Endothelial cell of umbilical vein (primary cell): Measurements from ENCODE around the gene CERS6. TPM values are rescaled to one million over a fixed set of nuclear protein-coding genes. Genes with fewer than 3 reads are reported as not detected.

ENCODE experiments used
- BruUV-seq: library from RNA; stranded (reverse); fragments of 400-500 nt; replicated peaks from 2 replicates; lab custom pipeline; 2021; lab: Mats Ljungman, UMichigan
- CTCF ChIA-PET: fragments of 300-600, 350-600 bp; sonication (Branson Sonifier 250); formaldehyde crosslinking; loops from one replicate; lab custom pipeline; 2021; ENCODE audit warnings: antibody characterized with exemption, inconsistent platforms; lab: Charles Lee
- POLR2A ChIA-PET: fragments of 300-600, 350-600 bp; sonication (Branson Sonifier 250); formaldehyde crosslinking; loops from one replicate; lab custom pipeline; 2021; ENCODE audit warnings: antibody characterized with exemption, inconsistent platforms; lab: Charles Lee
- DNase-seq: peaks from one replicate; pipeline ENCODE4 v3.0.0-alpha.2; 2011; ENCODE audit warnings: low read depth, low spot score
- FAIRE-seq: peaks from 2 replicates; lab custom pipeline; 2011; peaks lifted over from hg19 to GRCh38; lab: Jason Lieb, UNC
- H2AFZ ChIP-seq: 2 replicates; pipeline ENCODE4 v1.6.0; 2012; ENCODE audit warnings: low read depth, low read length, control low read depth, inconsistent platforms
- H3K27ac ChIP-seq: 2 replicates; pipeline ENCODE4 v1.5.1; 2011; ENCODE audit warnings: low read depth, mild to moderate bottlenecking, control low read depth, low read length, moderate library complexity; ENCODE audit not compliant: insufficient read depth
- H3K27me3 ChIP-seq, 2 experiments: 2 replicates each; pipeline versions ENCODE4 v1.6.0 to v1.6.1; 2011; ENCODE audit warnings: low read length in 2 of 2, mixed read lengths in 1 of 2; ENCODE audit not compliant: control insufficient read depth in 2 of 2, insufficient read depth in 2 of 2
- H3K36me3 ChIP-seq, 2 experiments: 2 replicates in 1 of 2; 3 replicates in 1 of 2; pipeline ENCODE4 v1.5.1; 2011; ENCODE audit warnings: low read length in 2 of 2, mild to moderate bottlenecking in 1 of 2, moderate library complexity in 1 of 2; ENCODE audit not compliant: control insufficient read depth in 2 of 2, insufficient read depth in 2 of 2; ENCODE audit errors: extremely low read depth in 1 of 2
- H3K4me1 ChIP-seq: 3 replicates; pipeline ENCODE4 v1.5.1; 2011; ENCODE audit warnings: mild to moderate bottlenecking, low read length; ENCODE audit not compliant: control insufficient read depth, insufficient read depth; ENCODE audit errors: extremely low read depth
- H3K4me2 ChIP-seq: 2 replicates; pipeline ENCODE4 v1.6.1; 2011; ENCODE audit warnings: low read length, control low read depth, mixed read lengths; ENCODE audit not compliant: insufficient read depth
- H3K4me3 ChIP-seq, 3 experiments: fragments of 200-600 bp in 1 of 3; sonication (generic), shearing (Covaris generic) in 1 of 3; replicated peaks in 1 of 3; 2 replicates each; pipeline ENCODE4 v1.5.1; 2011 to 2016; ENCODE audit warnings: control low read depth in 3 of 3, low read length in 3 of 3, mild to moderate bottlenecking in 2 of 3, inconsistent platforms in 1 of 3, low read depth in 1 of 3, moderate library complexity in 1 of 3; ENCODE audit not compliant: insufficient read depth in 1 of 3
- H3K79me2 ChIP-seq: 2 replicates; pipeline ENCODE4 v1.6.0; 2012; ENCODE audit warnings: low read length, inconsistent platforms; ENCODE audit not compliant: control insufficient read depth, insufficient read depth
- H3K9ac ChIP-seq: replicated peaks from 2 replicates; pipeline ENCODE3; 2011; ENCODE audit warnings: low read length, control low read depth; ENCODE audit not compliant: insufficient read depth; ENCODE audit errors: extremely low read depth
- H3K9me1 ChIP-seq: replicated peaks from 3 replicates; pipeline ENCODE4 v1.6.0; 2011; ENCODE audit warnings: mild to moderate bottlenecking, low read length; ENCODE audit not compliant: control insufficient read depth, insufficient read depth; ENCODE audit errors: extremely low read depth
- H3K9me3 ChIP-seq: replicated peaks from 2 replicates; pipeline ENCODE4 v1.5.1; 2012; ENCODE audit warnings: low read length, inconsistent platforms; ENCODE audit not compliant: control insufficient read depth, insufficient read depth
- H4K20me1 ChIP-seq: replicated peaks from 2 replicates; pipeline ENCODE3; 2011; ENCODE audit warnings: mild to moderate bottlenecking, low read length; ENCODE audit not compliant: control insufficient read depth, insufficient read depth; ENCODE audit errors: extremely low read depth
- CTCF ChIP-seq, 2 donors: IDR thresholded peaks; 1 replicate in 1 of 2; 2 replicates in 1 of 2; pipeline ENCODE4 v1.5.1; 2011; ENCODE audit warnings: low read length in 2 of 2, mild to moderate bottlenecking in 2 of 2, moderate library complexity in 2 of 2, control low read depth in 1 of 2, inconsistent platforms in 1 of 2, low read depth in 1 of 2; ENCODE audit not compliant: insufficient read depth in 1 of 2; ENCODE audit errors: extremely low read depth in 1 of 2
- EZH2 ChIP-seq: IDR thresholded peaks from 2 replicates; pipeline ENCODE4 v1.6.1; 2012; ENCODE audit warnings: borderline replicate concordance, low read depth, mild to moderate bottlenecking, moderate library complexity, low read length, inconsistent platforms; ENCODE audit not compliant: severe bottlenecking
- FOS ChIP-seq: IDR thresholded peaks from 2 replicates; pipeline ENCODE4 v1.6.1; 2011; ENCODE audit warnings: mild to moderate bottlenecking, low read length, moderate library complexity, borderline replicate concordance; ENCODE audit not compliant: insufficient read depth
- GATA2 ChIP-seq: IDR thresholded peaks from 2 replicates; pipeline ENCODE4 v1.7.0; 2011; ENCODE audit warnings: low read depth, mild to moderate bottlenecking, moderate library complexity, mixed read lengths, low read length; ENCODE audit not compliant: insufficient read length, insufficient read depth
- JUN ChIP-seq: IDR thresholded peaks from 2 replicates; pipeline ENCODE4 v1.6.1; 2011; ENCODE audit warnings: borderline replicate concordance, low read depth; ENCODE audit not compliant: insufficient read length, insufficient read depth
- MAX ChIP-seq: IDR thresholded peaks from 2 replicates; pipeline ENCODE4 v1.6.1; 2011; ENCODE audit not compliant: insufficient read depth, insufficient read length
- MYC ChIP-seq: IDR thresholded peaks from one replicate; pipeline ENCODE4 v1.6.1; 2011; ENCODE audit warnings: mild to moderate bottlenecking, low read depth, low read length
- POLR2A ChIP-seq: IDR thresholded peaks from 2 replicates; pipeline ENCODE4 v1.6.1; 2012; ENCODE audit warnings: low read depth, mild to moderate bottlenecking, control low read depth, low read length
- POLR2AphosphoS5 ChIP-seq: IDR thresholded peaks from 2 replicates; pipeline ENCODE4 v1.6.1; 2012; ENCODE audit warnings: low read depth, mild to moderate bottlenecking, control low read depth, low read length, moderate library complexity; ENCODE audit not compliant: insufficient read depth
- dilution Hi-C: fragments of 300-500 bp; cut with MboI; formaldehyde crosslinking; loops from one replicate; pipeline ENCODE4 v1.15.0; 2019; ENCODE audit warnings: low sequenced_read_pairs; ENCODE audit not compliant: extremely low pct_ligation_motif_present
- intact Hi-C: fragments of 100-400 bp; cut with micrococcal nuclease; formaldehyde crosslinking; loops from one replicate; pipeline ENCODE4 v1.10.0; 2022
- polyA plus RNA-seq, 4 experiments: library from polyadenylated mRNA; depleted of rRNA in 3 of 4; stranded (reverse) in 3 of 4; unstranded in 1 of 4; fragments of >200 nt; gene quantifications; 2 replicates each; pipeline versions ENCODE4 v1.2.1 to v1.2.3, GENCODE V29; 2011 to 2012; ENCODE audit warnings: missing spikeins in 1 of 4
- total RNA-seq: library from RNA; stranded (reverse); gene quantifications from 2 replicates; pipeline ENCODE4 v1.2.3, GENCODE V29; 2021

The CERS6 gene
- total and polyA plus RNA-seq, 2 donors (not counting 3 experiments of a cell fraction or from before 2014, with no cell fraction given), result 2.7 to 11.7 TPM

GRCh38 chr2:168482269-168482668 is 26.2 kb downstream of the CERS6 start:
- H3K9ac ChIP-seq, result no peak overlapping the region
- no peak overlapping the region for H3K4me3 ChIP-seq
- POLR2A ChIA-PET, result no interaction called here
- H3K9me1 ChIP-seq, result no peaks in the 10 kb centered on the region
- H3K4me2 ChIP-seq, result no peak overlapping the region
- no peak overlapping the region for H2AFZ ChIP-seq
- H3K27me3 ChIP-seq, result no peaks in the 10 kb centered on the region
- dilution Hi-C loops, result no loop called here
- peaks cover 2% of the 10 kb centered on the region for H4K20me1 ChIP-seq
- no peaks in the 10 kb centered on the region for H3K79me2 ChIP-seq
- FAIRE-seq, result no peak
- no peak overlapping the region for H3K27ac ChIP-seq
- CTCF ChIA-PET, result interaction anchor here (1.0 to 1.9 kb wide), 3 partner anchors 11 to 204 kb away, joined by 3 to 7 read pairs (median 7); no protein-coding TSS in a partner anchor
- H3K9me3 ChIP-seq, result no peaks in the 10 kb centered on the region
- intact Hi-C loops, result no loop called here
- TF ChIP-seq EZH2 (no peak), CTCF (IDR thresholded peaks at IDR 0.05; ENCODE audit: extremely low read depth in 1 of 2, insufficient read depth in 1 of 2, low read depth in 1 of 2, low read length in 2 of 2) (no peak), MYC (no peak), JUN (no peak), POLR2A (no peak), FOS (no peak), GATA2 (no peak), MAX (no peak), POLR2AphosphoS5 (no peak)
- BruUV-seq, result no TSS peak
- no peaks in the 10 kb centered on the region for H3K36me3 ChIP-seq
- H3K4me1 ChIP-seq, result no peaks in the 10 kb centered on the region
- DNase-seq, result no peak
